Activated T-helper 9 cell treated with anti-CD3 and anti-CD28 coated beads, Interleukin-2, amount 50 U/mL, for 16 hours (primary cell): ENCODE measurements around the gene RPL4.
"Not testable (repeated sequence)": the region's sequence is repeated elsewhere in the genome, so short reads cannot be mapped to it uniquely, and the experiment has no call there.

ENCODE experiments used
- DNase-seq: peaks from one replicate; pipeline ENCODE4 v3.0.0-alpha.2; 2020; ENCODE audit warnings: low read depth

Gene RPL4

DNA sequence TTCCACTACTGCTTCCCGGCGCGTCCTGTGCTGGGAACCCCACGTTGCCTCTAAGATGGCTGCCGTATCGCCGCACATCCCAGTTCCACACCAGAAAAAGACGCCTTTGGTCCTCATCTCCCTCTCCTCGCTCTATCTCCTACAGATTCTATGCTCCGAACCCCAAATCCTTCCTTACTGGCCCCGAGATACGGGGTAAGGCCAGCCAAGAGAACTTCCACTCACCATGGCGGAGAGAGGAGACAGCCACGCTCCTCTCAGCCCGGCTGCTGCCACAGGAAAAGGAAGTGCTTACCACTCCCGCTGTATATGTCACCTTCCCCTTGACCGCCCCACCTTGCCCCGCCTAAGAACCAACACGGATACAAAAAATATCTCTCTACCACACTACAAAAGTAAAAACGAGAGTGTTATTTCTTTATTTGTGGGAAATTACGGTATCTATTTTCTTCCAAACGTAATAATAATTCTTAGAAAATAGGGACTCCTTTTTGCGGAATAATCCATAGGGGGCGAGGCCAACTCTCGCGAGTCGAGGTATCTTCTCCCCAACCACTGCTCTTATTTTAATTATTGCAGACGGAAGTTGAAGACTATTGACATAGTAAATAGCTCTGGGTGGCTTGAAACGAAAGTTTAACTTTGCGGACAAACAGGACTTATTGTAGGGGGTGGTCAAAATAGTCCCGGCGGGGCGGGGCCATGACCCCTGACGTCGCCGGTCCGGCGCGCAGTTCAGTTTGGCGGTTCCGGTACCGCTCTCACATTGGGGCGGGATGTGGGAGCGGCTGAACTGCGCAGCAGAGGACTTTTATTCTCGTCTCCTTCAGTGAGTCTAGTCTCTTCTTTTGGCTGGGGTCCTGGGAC is at the start of gene RPL4, which contains the start of gene ZWILCH:
Gene RPL4 (minus strand): TSS at position 293 of the 867 bp plus-strand sequence. CDS start 65 bp downstream, at position 228.
Gene ZWILCH (plus strand): TSS at position 764 of the 867 bp plus-strand sequence. CDS start 13 bp downstream, at position 777.
- DNase-seq: peak; percentile 76

DNA sequence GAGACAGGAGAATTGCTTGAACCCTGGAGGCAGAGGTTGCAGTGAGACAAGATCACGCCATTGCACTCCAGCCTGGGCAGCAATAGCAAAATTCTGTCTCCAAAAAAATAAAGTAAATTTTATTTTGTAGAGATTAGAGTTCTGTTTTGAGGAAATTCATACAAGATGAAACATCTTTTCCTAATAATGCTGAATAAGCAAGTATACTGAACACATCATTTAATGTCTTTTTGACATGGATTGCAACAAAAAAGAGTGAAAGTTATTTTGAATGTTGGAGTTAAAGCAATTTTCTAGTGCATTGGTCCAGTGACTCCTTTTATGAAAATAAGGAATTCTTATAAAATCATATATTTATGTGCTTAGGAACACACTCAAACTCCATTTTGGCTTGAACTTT is 40.6 kb upstream of the RPL4 start:
- no peak for DNase-seq

DNA sequence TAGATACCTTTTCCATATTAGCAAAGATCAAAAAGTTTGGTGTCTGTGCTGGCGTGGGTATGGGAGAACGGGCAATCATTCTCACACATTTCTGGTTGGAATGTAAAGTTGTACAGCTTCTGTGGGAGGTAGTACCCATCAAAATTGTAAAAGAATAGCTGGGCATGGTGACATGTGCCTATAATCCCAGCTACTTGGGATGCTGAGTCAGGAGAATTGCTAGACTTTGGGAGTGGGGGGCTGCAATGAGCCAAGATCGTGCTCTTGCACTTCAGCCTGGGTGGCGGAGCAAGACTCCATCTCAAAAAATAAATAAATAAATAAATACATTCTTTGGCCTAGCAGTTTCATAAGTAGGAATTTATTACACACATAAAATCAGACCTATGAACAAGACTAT is 38.2 kb upstream of the RPL4 start:
- DNase-seq: no peak

DNA sequence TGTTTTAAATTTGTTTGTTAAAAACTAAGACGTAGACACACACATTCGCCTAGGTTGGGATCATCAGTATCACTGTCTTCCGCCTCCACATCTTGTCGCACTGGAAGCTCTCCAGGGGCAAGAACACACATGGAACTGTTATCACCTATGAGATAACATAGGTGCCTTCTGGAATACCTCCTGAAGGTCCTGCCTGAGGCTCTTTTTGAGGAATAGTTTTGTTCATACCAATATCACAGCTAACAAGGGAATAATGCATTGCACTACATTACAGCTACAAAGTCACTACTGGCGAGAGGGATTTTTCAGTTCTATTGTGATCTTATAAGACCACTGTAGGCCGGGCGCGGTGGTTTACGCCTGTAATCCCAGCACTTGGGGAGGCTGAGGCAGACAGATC is 30.4 kb upstream of the RPL4 start:
- DNase-seq: no peak

DNA sequence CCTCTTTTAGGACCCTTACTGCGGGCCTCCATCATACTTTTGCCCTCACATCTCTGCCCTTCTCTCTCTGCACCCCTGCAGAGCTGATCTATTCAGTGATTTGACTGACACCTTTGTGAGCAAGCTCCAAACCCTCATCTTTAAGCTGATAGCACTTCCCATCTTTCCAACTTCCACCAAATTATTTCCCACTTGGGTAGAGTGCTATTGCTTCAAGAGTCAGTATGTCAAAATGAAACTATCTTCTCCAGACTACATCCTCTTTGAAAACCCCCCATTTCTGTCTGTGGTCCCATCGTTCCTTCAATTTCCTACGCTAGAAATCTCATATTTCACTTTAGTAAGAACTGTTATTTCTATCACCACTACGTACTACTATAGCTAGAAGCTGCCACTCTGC is 20.2 kb upstream of the RPL4 start:
- no peak for DNase-seq

DNA sequence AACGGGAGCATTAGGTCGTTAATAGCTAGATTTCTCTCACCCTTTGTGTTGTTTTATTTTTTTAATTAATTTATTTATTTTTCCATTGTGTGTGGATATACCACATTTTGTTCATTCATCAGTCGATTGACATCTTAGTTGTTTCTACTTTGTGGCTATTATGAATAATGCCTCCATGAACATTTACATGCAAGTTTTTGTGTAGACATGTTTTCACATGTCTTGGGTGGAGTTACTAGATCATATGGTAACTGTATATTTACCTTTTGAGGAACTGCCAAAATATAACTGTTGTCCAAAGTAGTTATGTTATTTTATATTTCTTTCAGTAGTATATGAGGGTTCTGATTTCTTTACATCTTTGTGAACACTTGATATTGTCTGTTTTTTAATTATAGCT is 19.3 kb upstream of the RPL4 start:
- no peak for DNase-seq

DNA sequence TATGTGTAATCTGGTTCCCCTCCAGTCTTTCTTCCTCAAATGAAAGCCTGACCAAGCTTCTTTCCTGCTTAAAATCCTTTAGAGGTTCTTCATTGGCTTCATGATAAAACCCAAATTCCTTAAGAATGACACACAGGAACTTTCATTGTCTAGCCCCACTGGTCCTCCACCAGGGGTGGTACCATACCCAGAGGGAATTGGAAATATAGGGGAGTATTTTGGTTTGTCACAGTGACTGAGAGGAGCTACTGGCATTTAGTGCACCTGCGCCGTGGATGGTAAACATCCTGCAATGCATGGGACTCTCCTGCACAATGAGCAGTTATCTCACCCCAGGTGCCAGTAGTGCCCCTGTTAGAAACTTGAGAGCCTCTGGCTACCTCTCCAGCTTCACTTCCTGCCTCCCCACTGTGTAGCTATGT is 11.3 kb upstream of the RPL4 start:
- no peak for DNase-seq

DNA sequence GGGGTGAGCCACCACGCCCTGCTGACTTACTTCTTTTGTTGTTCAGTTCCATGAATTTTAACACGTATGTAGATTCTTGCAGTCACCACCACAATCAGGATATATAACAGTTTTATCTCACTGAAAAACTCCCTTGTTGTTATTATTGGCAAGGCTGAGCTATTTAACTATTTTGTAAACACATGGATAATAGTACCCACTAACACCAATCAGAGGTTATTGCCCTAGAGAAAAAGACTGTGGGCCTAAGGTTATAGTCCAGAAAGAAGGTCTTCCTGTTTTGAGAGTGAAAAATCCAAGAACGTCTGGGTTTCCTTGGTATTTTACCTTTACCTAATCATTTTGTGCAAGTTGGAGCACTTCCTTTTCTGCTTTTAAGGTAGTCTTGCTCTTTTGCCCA is 9.9 kb upstream of the RPL4 start:
- no peak for DNase-seq

DNA sequence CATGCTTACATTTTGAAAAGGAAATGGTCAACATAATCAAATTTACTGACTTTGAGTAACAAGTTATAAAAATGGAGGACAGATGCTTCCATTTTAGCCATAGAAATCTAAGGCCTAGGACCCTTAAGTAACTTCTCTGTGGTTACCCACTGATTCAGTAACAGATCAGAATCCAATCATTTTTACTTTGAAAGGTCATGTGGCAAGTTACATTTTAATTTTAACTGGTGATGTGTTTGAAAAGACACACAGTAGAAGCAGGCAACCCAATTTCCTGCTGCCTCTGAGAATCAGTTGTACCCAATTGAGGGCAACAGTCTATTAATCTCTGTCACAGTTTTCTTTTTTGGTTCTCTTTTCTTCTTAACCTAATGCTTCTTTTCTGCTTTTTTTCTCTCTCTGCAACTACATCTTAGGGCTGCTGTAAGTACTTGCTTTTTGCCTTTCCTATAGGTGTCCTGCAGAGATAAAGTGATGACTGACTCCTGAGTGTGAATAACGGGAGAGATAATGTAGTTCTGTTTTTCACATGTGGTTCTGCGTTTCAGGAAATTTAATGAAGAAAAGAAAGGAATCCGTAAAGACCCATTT is 3.7 kb upstream of the RPL4 start:
- DNase-seq: no peak

DNA sequence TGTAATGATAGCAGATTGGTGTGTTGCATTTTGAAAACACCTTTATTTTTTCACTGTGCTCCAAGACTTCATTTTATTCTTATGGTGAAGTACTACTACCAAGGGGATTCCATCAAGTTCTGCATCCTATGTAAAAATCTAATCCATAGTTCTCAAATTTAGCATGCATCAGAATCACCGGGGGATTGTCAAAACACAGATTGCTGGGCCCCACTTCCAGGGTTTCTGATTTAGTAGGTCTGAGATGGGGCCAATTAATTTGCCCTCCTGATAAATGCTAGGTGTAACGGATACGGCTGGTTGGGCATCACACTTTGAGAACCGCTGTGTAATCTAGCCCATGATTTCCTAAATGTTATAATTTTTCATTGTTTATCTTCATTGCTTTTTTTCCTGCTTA is 1.2 kb upstream of the RPL4 start:
- no peak for DNase-seq

DNA sequence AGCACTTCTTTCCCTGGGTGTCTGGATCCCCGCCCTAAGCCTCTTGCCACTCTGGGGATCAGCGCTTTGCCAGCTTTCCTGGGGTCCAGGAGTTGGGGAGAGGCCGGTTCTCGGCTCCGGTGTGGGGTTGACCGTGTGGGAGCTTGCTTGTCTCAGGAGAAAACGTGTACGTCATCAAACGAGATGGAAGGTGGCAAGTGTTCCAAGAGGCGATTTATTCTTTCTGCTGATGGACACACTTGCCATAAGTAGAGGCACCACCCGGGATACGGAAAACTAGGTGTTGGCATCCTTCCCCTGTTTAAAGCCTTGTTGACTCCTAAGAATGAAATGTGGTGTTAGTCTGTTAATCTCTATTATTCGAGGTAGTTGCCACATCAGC is 766 bp upstream of the RPL4 start:
- DNase-seq: no peak

DNA sequence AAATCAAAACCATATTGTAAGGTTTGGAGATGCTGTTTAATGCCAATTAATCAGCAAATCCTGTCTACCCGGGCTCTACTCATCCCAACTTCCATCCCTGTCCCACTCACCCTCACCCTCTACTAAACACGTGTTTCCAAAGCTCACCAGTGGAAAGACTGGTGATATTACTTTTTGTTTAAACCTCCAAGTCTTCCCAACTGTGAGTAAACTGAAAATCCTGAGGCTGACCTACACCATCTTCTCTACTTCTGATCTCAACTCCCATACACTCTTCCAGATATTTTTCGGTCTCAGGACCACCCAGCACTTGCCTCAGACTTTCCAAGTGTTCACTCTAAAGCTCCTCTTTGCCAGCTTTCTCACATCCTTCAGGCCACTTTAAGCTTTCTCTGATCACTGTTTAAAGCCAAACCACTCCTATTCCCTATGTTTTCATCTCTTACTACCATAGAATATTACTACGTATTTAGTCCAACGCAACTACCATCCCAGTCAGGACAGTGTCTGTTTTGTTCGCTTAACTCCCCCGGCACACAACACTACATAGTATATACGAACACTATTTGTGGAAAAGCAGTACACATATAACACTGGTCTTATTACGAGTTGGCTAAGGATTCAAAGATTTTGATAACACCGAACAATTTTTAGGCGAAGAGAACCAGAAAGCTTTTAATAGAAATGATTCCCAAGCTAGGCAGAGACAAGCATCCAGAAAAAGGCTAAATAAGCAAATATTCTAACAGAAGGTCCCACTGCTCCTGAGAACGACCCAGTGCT is 684 bp downstream of the RPL4 start:
- no peak for DNase-seq

DNA sequence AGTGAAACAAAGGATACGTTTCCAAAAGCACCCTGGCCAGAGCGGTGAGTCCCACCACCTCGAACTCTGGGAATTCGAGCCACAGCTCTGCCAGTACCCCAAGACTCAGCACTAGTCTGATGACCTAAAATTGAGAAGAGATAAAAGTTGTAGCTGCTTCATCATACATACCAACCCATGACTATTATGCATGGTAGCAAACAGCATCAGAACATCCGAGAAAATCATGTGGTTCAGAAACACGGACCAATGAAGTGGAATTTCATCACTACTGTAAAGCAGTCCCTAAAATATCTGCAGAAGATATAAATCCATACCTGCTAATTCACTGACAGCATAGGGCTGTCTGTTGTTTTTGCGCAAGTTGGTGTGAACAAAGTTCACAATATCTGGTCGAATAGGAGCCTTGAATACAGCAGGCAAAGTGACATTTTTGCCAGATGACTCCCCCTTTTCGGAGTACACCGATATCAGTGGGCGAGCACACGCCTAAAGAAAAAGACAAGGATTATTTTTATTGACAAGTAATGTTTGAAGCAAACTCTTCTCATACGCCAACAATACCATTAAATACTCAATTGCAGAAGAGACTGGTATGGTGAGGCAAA is 1.5 kb downstream of the RPL4 start:
- DNase-seq: not testable (repeated sequence)

DNA sequence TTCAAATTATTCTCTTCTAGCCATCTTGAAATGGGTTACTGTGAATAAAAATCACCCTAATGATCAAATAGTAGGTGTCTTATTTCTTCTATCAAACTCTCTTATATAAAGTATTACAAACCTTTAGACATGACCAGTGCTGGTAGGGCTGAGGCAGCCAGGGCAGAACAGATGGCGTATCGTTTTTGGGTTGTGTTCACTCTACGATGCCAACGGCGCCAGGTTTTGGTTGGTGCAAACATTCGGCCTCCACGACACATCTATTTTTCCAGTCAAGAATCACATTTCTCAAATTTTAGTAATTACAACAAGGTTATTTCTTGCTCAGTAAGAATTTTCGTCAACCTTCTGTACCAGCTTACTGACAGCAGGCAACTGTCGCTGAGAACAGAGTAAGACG is 2.2 kb downstream of the RPL4 start:
- DNase-seq: no peak

DNA sequence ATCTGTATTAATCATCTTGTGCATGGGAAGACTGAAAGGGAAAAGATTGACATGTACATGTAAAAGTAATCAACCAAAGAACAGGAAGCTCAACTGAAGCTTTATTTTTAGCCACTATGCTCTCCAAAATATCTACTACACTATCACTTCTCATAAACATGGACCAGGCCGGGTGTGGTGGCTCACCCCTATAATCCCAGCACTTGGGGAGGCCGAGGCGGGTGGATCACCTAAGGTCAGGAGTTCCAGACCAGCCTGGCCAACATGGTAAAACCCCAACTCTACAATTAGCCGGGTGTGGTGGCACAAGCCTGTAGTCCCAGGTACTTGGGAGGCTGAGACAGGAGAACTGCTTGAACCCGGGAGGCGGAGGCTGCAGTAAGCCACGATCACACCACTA is 4.3 kb downstream of the RPL4 start:
- not testable (repeated sequence) for DNase-seq

DNA sequence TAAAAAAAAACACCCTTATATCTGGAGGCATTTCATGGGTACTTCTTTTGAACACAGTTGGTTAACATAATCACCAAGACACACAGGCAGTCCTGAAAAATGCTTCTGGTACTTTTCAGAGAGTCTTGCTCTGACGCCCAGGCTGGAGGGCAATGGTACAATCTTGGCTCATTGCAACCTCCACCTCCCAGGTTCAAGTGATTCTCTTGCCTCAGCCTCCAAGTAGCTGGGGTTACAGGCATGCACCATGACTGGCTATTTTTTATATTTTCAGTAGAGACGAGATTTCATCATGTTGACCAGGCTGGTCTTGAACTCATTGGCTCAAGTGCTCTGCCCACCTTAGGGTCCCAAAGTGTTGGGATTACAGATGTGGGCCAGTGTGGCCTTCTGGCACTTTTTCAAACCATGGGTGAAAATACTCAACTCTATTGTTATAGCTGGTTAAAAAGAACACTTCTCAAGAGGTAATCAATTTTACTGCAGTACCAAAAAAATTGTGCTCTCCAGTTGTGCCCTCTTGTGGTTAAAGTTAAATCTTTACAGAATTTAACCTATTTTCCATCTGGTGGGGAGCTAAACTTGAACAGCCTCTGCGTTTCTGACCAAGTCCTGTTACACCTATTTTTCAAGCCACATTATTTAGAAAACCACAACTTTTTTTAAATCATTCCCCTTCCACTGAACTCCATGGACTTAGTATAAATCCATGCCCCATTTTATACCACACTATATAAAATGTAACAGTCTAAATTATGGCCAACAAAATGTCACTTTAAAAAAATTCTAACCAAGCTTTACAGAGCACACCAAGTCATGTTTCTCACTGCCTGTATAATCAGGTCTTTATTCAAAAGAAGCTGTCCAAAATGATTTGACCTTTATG is 5.9 kb downstream of the RPL4 start:
- DNase-seq: no peak

DNA sequence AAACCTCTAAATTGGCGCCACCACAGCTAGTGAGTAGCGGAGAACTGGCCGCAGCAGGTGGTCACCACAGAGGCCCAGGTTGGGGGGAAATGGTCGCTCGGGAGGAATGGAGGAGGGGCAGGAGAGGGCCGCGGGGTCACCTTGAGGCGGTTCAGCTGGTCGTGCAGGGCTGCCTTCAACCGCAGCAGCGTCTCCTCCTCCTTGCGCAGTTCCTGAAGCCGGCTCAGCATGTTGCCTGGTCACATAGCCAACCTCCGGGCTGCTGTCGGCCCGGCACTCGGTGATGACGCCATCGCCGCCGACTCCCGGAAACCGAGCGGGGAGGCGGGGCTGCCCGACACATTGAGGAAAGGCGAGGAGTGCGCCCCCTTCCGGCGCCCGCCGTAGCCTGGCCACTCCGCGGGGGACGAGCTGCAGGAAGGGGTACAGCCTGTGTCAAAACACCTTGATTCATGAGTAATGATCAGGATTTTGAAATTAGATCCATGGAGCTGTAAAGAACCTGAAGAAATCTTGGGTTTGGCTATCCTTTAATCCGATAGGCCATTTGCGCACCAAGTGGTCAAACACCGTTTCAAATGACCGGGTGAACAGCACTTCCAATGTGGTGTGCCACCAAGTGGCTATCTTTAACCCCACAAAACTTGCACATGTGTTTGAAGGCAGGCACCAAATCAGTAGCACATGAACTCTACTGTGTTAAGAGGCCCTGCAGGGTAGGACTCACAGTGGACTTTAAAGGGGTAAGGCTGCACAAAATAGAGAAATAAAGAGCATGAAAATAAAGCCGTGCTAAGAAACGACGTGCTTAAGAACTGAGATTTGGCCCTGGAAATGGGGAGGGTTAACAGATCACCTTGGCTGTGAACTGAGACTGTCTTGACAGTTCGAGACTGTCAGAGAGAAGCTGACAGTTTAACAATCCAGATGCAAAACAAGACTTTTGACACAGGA is 6.9 kb downstream of the RPL4 start, which contains the start of gene SNAPC5:
Gene SNAPC5 (minus strand): TSS at position 261 of the 954 bp plus-strand sequence. CDS start 31 bp downstream, at position 230.
- peak; percentile 96 for DNase-seq

DNA sequence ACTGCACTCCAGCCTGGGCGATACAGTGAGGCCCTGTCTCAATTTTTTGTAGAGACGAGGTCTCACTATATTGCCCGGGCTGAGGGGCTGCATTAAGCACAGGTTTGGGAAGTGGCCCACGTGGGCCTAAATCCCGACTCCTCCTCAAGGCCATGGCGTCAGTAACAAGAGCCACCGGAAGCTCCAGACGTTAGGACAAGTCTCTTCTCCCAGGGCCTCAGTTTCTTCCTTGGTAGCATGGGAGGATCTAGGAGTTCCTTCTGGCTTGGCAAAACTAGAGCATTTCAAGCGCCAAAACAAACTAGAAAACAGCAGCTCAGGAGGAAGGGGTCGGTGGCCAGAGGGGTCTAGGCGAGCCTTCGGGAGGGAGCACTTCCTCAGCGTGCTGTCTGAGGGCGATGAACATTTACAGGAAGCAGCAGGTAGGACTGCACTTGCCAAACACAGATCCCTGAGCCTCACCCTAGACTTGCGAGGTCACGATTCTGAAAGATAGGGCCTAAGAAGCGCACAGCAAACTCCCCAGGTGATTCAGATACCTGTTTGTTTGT is 7.6 kb downstream of the RPL4 start:
- DNase-seq: no peak

DNA sequence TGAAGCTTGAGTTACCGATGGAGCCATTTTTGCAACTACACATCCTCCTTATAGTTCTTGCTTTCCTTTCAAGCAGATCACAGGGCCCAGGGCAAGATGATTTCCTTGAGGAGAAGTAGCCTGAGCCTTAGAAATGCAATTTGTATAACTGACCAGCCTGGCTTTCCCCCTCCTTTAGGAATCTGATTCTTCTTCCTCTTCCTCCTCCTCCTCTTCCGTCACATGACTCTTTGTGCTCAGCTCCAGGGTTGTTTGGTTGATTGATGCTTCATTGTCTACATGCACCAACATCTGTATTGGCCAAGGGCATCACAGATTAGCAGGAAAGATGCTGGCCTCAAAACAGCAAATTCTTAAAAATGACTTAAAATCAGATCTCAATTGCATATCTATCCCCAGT is 10.4 kb downstream of the RPL4 start:
- DNase-seq: no peak

DNA sequence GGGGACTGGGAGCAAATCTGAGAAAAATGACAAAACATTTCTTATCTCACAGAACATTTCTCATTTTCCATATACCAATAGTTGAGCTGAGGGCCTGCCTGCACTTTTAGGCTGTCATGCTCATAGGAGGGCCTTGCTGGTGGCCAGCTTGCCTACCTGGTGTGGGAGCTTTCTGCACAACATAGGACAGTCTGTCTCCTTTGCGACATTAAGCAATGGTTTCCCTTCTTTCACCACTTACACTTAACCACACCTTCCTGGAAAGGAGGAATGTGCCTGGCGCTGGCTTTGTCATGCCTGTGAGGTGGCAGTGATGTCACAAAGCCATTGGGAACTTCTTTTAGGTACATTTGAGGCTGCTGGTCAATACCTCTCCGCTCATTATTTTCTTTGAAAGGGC is 12.8 kb downstream of the RPL4 start:
- DNase-seq: no peak
